Measurements from ENCODE around the gene ATXN10. TPM values are rescaled to one million over a fixed set of nuclear protein-coding genes. Genes with fewer than 3 reads are reported as not detected.

Gene ATXN10
- total and polyA plus RNA-seq, 2 donors (not counting 1 experiment from before 2014, with no cell fraction given), result 52.3 to 95.5 TPM

DNA sequence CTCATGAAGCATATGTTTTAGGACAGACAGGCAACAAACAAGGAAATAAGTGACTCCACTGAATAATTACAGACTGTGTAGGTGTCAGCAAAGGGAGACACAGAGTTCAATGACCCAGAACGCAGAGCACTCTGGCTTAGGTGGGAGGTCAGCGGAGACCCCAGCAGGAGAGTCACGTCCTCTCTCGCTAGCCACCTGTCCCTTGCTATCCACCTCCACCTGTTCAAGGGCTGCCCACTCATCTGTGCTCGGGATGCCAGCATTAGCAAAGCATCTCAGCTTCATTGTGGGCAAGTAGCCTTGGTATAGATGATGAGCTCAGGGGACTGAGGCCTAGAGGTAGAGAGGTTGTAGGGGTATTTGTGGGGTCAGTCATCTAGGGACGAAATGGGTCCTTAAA is 21.8 kb upstream of the ATXN10 start:
- intact Hi-C loops (cut with micrococcal nuclease), result no loop called here
- Histone ChIP-seq H3K4me3 (ENCODE audit: control extremely low read depth in 1 of 5, extremely low read depth in 1 of 5, insufficient read depth in 1 of 5, low read depth in 2 of 5, low read length in 4 of 5) (no peak overlapping the region), H3K4me1 (ENCODE audit: control insufficient read depth in 2 of 2, insufficient read depth in 2 of 2, low read length in 2 of 2) (peaks cover 7 to 8% of the 10 kb centered on the region in 2 donors), H3K79me2 (ENCODE audit: control insufficient read depth, insufficient read depth, low read length) (no peaks in the 10 kb centered on the region), H3K9ac (ENCODE audit: low read length) (no peak overlapping the region), H2AFZ (ENCODE audit: insufficient read depth, low read depth, low read length, poor library complexity, severe bottlenecking) (no peak overlapping the region), H3K36me3 (replicated peaks in 1 of 2; ENCODE audit: control extremely low read depth in 1 of 2, control insufficient read depth in 1 of 2, extremely low read depth in 1 of 2, insufficient read depth in 2 of 2, low read length in 1 of 2) (no peaks in the 10 kb centered on the region), H3K4me2 (replicated peaks; ENCODE audit: low read depth, low read length, poor library complexity, severe bottlenecking) (no peak overlapping the region), H3K27ac (ENCODE audit: low read length in 2 of 2) (no peak overlapping the region), H3K27me3 (replicated peaks in 1 of 4; ENCODE audit: control extremely low read depth in 1 of 4, control insufficient read depth in 3 of 4, insufficient read depth in 4 of 4, low read length in 3 of 4) (peaks cover 0 to 17% (median 7%) of the 10 kb centered on the region in 4 experiments), H4K20me1 (ENCODE audit: control insufficient read depth, insufficient read depth, low read length, poor library complexity, severe bottlenecking) (no peaks in the 10 kb centered on the region), H3K9me3 (ENCODE audit: control extremely low read depth in 1 of 3, control insufficient read depth in 2 of 3, insufficient read depth in 1 of 3, low read length in 2 of 3) (peaks cover 0 to 7% (median 0%) of the 10 kb centered on the region in 3 donors)
- H3K4me1 Mint-ChIP-seq, result peaks cover 6% of the 10 kb centered on the region
- ATAC-seq (ENCODE audit: low read depth) (no peak), DNase-seq (no peak)
- 93% methylated on average over 5 of the region's 6 CpGs for WGBS (ENCODE audit: insufficient coverage)
- no peak for TF ChIP-seq EZH2 (IDR thresholded peaks at IDR 0.05; ENCODE audit: borderline replicate concordance, insufficient read depth, low read depth, low read length, poor library complexity, severe bottlenecking)
- TF ChIP-seq, protein P1, sequence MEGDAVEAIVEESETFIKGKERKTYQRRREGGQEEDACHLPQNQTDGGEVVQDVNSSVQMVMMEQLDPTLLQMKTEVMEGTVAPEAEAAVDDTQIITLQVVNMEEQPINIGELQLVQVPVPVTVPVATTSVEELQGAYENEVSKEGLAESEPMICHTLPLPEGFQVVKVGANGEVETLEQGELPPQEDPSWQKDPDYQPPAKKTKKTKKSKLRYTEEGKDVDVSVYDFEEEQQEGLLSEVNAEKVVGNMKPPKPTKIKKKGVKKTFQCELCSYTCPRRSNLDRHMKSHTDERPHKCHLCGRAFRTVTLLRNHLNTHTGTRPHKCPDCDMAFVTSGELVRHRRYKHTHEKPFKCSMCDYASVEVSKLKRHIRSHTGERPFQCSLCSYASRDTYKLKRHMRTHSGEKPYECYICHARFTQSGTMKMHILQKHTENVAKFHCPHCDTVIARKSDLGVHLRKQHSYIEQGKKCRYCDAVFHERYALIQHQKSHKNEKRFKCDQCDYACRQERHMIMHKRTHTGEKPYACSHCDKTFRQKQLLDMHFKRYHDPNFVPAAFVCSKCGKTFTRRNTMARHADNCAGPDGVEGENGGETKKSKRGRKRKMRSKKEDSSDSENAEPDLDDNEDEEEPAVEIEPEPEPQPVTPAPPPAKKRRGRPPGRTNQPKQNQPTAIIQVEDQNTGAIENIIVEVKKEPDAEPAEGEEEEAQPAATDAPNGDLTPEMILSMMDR (IDR thresholded peaks at IDR 0.05), result no peak
- ChIA-PET CTCF (interaction anchor here (3.6 kb wide), 1 partner anchor 213 kb away, joined by 16 read pairs; no protein-coding TSS in a partner anchor), POLR2A (no interaction called here)
- no peak overlapping the region for H3K27ac Mint-ChIP-seq
- no peak overlapping the region for H3K4me3 Mint-ChIP-seq
- H3K27me3 Mint-ChIP-seq, result peaks cover 66% of the 10 kb centered on the region
- H3K9me3 Mint-ChIP-seq (ENCODE audit: insufficient read depth), result no peaks in the 10 kb centered on the region

DNA sequence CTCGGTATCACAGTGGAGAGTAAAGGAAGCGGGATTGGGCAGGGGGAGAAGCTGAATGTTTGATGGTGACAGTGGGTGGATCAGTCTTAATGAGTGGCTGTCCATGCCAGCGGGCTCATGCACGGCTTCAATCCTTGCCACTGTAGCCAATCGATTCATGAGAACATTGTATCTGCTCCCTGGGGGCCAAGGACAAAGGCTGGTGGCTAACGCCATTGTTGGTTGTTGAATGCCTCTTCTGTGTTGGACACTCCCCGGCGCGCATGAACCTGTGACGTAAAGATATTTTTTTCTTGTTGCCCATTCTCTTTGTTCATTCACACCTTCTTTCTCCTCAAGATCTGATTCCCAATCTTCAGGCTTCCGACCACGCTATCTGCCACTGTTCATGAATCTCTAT is 20.9 kb upstream of the ATXN10 start:
- Histone ChIP-seq H2AFZ (ENCODE audit: insufficient read depth, low read depth, low read length, poor library complexity, severe bottlenecking) (no peak overlapping the region), H3K79me2 (ENCODE audit: control insufficient read depth, insufficient read depth, low read length) (no peaks in the 10 kb centered on the region), H3K9ac (ENCODE audit: low read length) (no peak overlapping the region), H3K27me3 (replicated peaks in 1 of 4; ENCODE audit: control extremely low read depth in 1 of 4, control insufficient read depth in 3 of 4, insufficient read depth in 4 of 4, low read length in 3 of 4) (peaks cover 0 to 9% (median 2%) of the 10 kb centered on the region in 4 experiments), H3K4me3 (ENCODE audit: control extremely low read depth in 1 of 5, extremely low read depth in 1 of 5, insufficient read depth in 1 of 5, low read depth in 2 of 5, low read length in 4 of 5) (no peak overlapping the region), H3K36me3 (replicated peaks in 1 of 2; ENCODE audit: control extremely low read depth in 1 of 2, control insufficient read depth in 1 of 2, extremely low read depth in 1 of 2, insufficient read depth in 2 of 2, low read length in 1 of 2) (no peaks in the 10 kb centered on the region), H3K4me1 (ENCODE audit: control insufficient read depth in 2 of 2, insufficient read depth in 2 of 2, low read length in 2 of 2) (peaks cover 2 to 3% of the 10 kb centered on the region in 2 donors), H3K4me2 (replicated peaks; ENCODE audit: low read depth, low read length, poor library complexity, severe bottlenecking) (no peak overlapping the region), H3K9me3 (ENCODE audit: control extremely low read depth in 1 of 3, control insufficient read depth in 2 of 3, insufficient read depth in 1 of 3, low read length in 2 of 3) (peaks cover 0 to 3% (median 0%) of the 10 kb centered on the region in 3 donors), H3K27ac (ENCODE audit: low read length in 2 of 2) (no peak overlapping the region), H4K20me1 (ENCODE audit: control insufficient read depth, insufficient read depth, low read length, poor library complexity, severe bottlenecking) (no peaks in the 10 kb centered on the region)
- ChIA-PET POLR2A (no interaction called here), CTCF (no interaction called here)
- WGBS (ENCODE audit: insufficient coverage), result 96% methylated on average over 11 of the region's 12 CpGs
- Mint-ChIP-seq H3K4me1 (peaks cover 3% of the 10 kb centered on the region), H3K27ac (no peak overlapping the region), H3K27me3 (peaks cover 64% of the 10 kb centered on the region), H3K9me3 (ENCODE audit: insufficient read depth) (no peaks in the 10 kb centered on the region), H3K4me3 (no peak overlapping the region)
- intact Hi-C loops (cut with micrococcal nuclease), result no loop called here
- DNase-seq (no peak), ATAC-seq (ENCODE audit: low read depth) (no peak)
- TF ChIP-seq, protein P1 (IDR thresholded peaks at IDR 0.05), result no peak
- TF ChIP-seq EZH2 (IDR thresholded peaks at IDR 0.05; ENCODE audit: borderline replicate concordance, insufficient read depth, low read depth, low read length, poor library complexity, severe bottlenecking), result no peak
